ENCODE data around the gene DAB2IP.
A peak's percentile ranks its signal among the peaks of the same experiment; 100 is the strongest.
"Not testable (repeated sequence)": the region's sequence is repeated elsewhere in the genome, so short reads cannot be mapped to it uniquely, and the experiment has no call there.

DAB2IP gene

GRCh38 chr9:121626012-121626411 is 25.4 kb upstream of the DAB2IP start:
- no peak for DNase-seq (ENCODE audit: low read depth)

DNA sequence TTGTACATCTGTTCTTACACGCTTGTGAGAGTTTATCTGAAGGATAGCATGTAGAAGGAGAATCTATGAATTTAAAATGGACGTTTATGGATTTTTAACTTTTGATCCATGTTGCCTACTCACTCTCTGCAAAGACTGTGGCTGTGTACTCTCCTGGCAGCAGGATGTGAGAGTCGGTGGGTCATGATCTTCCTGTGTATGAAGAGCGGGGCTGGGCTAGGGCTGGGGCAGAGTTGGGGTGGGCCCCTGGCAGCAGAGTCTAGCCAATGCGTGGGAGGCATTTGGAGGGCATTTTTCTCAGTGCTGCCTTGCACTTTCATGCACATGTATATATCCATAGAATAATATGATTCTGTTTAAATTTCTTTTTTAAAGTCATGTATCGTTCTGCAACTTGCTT is 24.0 kb upstream of the DAB2IP start:
- no peak for DNase-seq (ENCODE audit: low read depth)

DNA sequence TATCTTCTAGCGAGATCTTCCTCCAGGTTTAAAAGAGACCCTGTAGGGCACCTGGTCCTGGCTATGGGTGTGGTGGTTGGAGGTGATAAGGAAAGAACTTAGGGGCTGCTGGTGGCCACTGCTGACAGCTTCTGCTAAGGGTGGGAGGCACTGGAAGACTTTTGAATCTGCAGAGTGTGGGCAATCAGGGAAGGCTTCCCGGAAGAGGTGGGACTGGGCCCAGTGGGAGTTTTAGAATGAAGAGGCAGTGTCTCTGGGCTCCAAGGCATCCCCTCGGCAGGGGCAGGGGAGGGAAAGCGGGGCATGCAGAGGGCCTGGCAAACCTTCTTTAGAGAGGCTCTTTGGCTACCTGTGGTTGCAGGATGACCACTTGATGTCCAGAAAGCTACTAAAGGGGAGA is 23.0 kb upstream of the DAB2IP start:
- DNase-seq (ENCODE audit: low read depth), result no peak

DNA sequence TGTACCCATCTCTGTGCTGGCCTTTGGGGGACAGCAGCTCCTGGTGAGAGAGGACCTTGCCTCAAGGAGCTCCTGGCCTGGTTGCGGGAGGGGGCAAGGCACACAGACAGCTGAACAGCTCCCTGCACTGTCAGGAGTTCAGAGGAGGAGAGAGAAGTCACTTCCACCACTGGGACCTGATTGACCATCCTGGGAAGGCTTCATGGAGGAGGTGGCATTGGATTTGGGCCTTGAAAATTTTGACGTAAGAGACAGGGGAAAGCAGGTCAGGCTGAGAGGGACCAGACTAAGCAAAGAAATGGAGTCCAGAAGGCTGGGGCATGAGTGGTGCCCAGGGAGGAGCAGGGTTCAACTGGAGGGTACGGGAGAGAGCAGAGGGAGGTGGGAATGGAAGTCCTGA is 20.3 kb upstream of the DAB2IP start:
- DNase-seq (ENCODE audit: low read depth), result no peak

GRCh38 chr9:121631978-121632418 is 19.4 kb upstream of the DAB2IP start:
- no peak for DNase-seq (ENCODE audit: low read depth)

DNA sequence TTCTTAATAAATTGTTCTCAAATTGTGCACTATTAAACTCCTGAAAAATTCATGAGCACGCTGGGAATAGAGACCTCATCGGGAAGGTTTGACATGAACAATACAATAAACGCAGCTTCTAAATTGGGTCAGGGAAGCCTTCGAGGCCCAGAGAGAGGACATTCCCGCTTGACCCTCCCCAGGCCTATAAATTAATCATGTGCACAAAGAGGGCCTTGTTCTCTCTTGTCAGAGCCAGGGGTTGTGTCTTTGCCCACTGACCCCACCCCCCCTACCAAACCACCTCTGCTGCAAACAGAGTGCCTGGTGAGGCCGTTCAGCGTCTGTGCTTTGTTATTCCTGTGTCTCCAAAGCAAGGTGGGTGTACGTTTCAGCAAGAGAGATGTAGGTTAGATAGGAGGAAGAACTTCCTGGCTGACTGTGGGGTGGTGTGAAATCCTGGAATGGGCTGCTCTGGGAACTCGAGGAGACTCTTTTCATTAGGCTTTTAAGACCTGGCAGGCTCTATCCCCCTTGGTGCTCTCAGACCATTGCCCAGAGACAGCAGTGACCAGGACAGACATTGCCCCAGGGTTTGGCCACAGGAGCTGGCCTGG is 18.2 kb upstream of the DAB2IP start:
- DNase-seq (ENCODE audit: low read depth), result no peak

- DNase-seq (ENCODE audit: low read depth), result no peak
Measured at GRCh38 chr9:121633736-121634135, 17.7 kb upstream of the DAB2IP start.

DNA sequence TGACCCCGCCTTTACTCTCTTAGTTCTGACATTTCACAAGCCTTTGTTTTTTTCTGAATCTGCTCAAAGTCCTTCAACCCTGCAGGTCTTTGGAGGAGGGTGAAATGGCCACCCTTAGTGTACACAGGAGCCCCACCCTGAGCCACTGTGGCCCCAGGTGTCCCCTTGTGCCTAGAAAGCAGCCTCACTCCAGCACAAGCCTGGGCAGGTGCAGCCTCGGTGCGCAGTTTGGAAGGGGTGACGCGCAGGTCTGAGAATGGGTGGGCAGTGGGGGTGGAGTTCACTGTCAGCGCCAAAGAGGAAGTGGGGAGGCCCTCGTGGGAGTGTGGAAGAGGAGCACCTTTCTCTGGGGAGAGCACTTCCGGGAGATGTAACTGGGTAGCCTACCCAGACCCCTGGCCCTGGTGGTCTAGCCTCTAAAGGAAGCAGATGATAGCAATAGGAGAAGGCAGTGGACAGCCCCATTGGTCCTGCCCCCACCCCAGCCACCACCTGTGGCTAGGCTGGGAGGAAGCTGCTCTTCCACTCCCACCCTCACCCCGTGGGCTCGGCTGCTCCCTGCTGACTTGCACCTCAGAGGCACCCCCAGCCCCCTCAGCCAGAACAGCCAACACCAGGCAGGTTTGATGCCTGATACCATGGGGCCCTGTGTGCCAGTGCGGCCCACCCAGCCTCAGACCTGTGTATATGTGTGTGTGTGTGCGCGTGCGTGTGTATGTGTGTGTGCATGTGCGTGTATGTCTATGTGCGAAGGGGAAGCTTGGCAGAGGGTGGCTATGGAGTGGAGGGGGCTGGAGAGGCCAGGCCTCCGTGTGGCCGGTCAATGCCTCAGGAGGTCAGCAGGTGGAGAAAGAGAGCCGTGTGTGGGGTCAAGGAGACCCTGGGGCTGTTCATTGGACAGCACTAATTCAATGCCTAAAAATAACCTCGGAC is 16.8 kb upstream of the DAB2IP start:
- no peak for DNase-seq (ENCODE audit: low read depth)

GRCh38 chr9:121635300-121635876 is 16.0 kb upstream of the DAB2IP start:
- DNase-seq (ENCODE audit: low read depth), result no peak

GRCh38 chr9:121636341-121636865 is 15.0 kb upstream of the DAB2IP start:
- no peak for DNase-seq (ENCODE audit: low read depth)

DNA sequence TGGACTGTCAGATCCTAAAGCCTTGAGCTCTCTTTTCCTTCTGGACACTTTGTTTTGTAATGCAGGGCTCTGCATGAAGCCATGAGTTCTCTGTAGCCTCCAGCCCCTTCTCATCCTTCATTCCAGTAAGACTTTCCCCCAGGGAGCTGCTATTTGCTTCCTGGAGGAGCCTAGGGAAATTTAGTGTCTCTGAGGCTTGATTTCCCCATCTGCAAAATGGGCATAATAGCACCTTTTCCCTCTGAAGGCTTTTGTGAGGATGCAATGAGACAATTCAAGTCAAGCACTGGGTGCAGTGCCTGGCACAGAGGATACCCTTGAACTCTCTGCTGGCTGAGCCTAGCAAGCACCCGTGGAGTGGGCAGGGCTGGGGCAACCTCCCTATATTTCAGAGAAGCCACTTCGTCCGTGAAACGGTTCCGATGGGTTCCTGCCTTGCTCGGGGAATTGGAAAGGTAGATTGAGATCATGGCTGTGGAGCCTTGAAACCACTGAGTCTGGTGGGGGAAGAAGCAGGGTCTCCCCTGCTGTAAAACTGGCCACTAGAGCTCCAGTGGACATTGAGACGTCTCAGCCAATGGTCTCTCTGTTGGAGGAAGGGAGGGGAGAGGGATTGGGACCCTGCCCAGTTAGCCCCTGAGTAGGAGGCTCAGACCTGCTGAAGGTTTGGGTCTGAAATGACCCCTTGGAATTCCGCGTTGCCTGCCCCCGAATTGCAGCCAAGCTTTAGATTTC is 14.3 kb upstream of the DAB2IP start:
- no peak for DNase-seq (ENCODE audit: low read depth)

GRCh38 chr9:121637713-121638220 is 13.7 kb upstream of the DAB2IP start:
- peak; percentile 48 for DNase-seq (ENCODE audit: low read depth)

DNA sequence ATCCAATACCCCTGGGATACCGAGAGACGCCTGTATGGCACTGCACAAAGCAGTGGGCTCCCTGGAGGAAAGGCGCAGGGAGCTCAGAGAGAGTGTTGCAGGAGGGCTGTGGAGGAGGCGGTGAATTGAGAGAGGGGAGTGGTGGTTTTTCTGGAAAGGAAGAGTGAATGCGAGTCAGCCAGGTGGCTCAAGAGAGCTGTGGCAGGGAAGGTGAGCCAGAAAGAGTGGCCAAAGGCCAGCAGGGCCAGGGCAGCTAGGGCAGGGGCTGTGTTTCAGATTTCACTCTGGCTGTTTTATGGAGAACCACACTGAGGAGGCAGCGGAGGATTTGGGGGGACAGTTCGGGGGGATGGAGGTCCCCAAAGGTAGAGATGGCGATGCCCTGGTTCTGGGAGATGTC is 13.0 kb upstream of the DAB2IP start:
- no peak for DNase-seq (ENCODE audit: low read depth)

GRCh38 chr9:121638901-121639592 is 12.4 kb upstream of the DAB2IP start:
- DNase-seq (ENCODE audit: low read depth), result no peak

DNA sequence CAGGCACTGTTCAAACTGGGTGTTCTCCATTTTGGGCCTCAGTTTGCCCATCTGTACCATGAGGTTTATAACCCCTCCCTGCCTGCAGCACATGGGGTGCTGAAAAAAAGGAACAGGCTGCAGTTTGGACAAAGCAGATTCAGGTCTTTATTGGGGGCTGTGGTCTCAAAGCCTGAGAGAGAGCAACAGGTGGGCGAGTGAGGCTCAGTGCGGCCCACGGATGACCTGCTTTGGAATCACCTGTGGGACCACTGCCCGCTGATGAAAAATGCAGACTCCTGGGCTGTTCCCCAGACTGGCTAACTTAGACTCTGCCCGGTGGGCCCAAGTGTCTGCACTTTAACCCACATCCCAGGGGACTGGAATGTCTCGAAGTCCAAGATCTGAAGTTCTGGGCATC is 11.8 kb upstream of the DAB2IP start:
- no peak for DNase-seq (ENCODE audit: low read depth)

GRCh38 chr9:121640076-121640475 is 11.4 kb upstream of the DAB2IP start:
- no peak for DNase-seq (ENCODE audit: low read depth)

DNA sequence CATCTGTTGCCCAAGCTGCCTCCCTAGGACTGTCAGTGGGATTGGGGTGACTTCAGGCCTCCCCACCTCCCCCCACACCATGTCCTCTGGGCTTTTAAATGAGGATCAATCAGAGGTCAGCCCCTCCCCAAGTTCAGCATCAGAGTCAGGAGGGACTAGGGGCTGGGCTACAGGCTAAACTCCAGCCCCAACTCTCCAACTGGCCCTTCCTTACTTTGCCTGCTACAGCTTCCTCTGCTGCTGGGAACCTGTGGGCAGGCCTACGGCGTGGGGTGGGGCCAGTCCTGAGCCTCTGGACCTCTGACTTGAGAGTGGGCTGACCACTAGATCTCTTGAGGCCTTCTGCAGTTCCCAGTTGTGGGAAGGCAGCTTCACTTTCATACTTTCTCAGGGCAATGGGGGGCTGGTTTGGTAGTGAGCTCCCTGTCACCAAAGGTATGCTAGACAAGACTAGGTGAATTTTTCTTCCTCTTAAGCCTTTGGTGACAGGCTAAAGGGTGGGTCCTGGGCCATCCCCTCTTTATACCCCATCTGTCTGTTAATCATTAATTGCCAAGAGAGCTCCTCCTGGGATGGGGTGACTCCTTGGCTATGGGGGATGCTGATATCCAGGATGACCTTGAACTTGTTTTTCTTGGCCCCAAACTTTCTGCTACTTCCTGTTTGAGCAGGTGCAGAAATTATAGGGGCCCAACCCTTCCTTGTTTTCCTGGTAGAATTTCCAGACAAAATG is 10.8 kb upstream of the DAB2IP start:
- DNase-seq (ENCODE audit: low read depth), result no peak

DNA sequence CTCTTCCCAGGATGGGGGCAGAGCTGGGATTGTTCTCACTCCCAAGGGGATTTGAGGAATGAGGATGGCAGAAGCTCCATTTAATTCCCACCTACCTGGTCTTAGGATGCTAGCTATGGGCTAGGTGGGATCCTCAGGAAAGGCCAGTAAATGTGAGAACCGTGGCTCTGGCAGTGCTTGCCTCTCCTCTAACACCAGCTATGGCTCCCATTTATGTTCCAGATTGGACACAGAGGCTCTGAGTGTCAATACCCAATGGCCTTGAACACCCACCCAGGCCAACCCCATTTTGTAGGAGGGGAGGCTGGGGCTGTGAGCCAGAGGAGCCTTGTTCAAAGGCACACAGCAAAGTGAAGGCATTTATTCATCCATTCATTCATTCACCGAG is 10.2 kb upstream of the DAB2IP start:
- DNase-seq (ENCODE audit: low read depth), result no peak

GRCh38 chr9:121642758-121643157 is 8.7 kb upstream of the DAB2IP start:
- no peak for DNase-seq (ENCODE audit: low read depth)

DNA sequence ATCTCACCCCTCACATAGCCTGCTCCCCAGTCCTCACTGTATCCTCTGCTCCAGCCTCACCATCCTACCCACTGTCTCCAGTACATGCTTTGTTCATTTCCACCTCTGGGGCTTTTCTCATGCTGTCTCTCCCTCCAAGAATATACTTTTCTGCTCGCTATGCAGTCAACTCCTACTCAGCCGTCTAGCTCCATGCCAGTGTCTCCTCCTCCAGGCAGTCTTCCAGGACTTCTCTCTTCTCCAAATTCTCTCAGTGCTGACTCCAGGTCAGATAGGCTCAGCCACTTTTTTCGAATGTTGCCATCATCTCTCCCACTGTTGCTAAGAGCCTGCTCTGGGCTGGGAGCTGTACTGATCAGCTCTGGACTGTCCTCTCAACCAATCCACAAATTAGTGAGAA is 8.0 kb upstream of the DAB2IP start:
- DNase-seq (ENCODE audit: low read depth), result no peak

DNA sequence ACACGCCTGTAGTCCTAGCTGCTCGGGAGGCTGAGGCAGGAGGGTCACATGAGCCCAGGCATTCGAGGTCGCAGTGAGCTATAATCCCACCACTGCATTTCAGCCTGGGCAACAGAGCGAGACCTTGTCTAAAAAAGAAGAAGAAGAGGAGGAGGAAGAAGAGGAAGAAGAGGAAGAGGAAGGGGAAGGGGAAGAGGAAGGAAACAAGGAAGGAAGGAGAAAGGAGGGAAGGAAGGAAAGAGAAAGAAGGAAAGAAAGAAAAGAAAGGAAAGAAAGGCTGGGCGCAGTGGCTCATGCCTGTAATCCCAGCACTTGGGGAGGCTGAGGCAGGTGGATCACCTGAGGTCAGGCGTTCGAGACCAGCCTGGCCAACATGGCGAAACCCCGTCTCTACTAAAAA is 7.4 kb upstream of the DAB2IP start:
- not testable (repeated sequence) for DNase-seq (ENCODE audit: low read depth)
